Pons (tissue), 1 donor: ENCODE results near the gene HS6ST2.

Experiments used
- DNase-seq: peaks from one replicate; pipeline ENCODE4 v3.0.0-alpha.2; 2016; ENCODE audit warnings: low spot score

HS6ST2 gene

DNA sequence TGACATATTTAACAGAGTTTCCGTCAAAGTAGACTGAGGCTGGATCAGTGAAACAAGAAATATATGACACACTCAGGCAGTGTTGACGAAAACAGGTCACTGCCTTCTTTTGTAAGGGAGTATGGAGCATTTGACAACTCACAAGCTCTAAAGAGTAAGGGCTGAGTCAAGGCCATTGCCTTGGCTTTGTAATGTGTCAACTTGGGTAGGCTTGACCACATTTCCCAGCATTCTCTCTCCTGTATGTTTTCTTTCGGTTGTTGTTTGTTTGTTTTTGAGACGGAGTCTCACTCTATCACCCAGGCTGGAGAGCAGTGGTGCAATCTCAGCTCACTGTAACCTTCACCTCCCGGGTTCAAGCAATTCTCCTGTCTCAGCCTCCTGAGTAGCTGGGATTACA, 344.6 kb downstream of the HS6ST2 start:
- no peak for DNase-seq

DNA sequence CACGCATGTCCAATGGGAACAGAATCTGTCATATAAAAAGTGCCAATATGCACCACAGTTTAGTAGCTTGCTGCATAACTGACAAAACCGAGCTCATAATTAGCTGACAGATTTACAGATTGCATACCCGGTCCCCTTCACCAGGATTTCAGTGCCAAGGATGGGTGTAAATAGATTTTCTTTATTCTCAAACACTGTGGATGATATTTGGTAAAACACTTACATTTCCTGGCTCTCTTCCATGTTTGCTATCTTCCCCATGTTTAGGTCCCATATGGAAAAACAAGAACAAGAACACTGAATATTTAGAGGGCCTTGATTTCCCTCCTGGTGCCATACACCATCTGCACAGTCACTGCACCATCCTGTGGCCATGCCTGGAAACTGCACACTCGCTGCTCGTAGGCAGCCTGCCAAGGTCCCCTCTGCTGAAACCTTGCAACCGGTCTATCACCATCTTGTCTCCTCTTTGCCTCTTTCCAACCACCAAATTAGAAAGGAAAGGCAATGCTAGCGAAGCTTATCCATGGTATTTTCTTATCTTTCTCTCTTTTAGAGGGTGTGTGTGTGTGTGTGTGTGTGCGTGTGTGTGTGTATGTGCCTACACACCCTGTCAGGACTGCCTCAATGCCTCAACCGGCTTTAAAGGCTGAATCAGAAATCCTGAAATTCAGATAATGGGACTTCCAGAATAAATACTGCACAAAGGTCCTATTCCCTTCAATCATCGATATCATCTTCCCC, 345.4 kb downstream of the HS6ST2 start:
- DNase-seq, result peak; percentile 8

- no peak for DNase-seq
Observed at GRCh38 chrX:132610536-132610935, 347.9 kb downstream of the HS6ST2 start.

GRCh38 chrX:132609362-132609848, 349.0 kb downstream of the HS6ST2 start:
- DNase-seq, result no peak

GRCh38 chrX:132603700-132604286, 354.6 kb downstream of the HS6ST2 start:
- DNase-seq, result no peak

DNA sequence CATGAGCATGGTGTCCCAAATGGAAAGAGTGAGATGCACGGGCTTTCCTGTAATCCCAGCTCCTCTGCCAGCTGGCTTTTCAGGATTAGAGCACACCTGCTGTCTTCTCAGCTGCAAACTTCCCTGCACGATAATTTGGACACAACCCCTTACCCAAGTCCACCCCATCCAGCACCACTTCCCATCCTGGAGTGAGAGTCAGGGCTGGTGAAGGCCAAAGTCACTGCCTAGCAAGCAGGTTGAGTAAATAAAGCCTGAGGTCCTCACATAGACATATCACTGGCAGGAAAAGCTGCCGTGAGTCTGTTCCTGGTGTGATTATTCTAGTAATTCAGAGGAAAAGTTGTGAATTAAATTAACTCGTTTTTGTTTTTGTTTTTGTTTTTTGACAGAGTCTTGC, 355.7 kb downstream of the HS6ST2 start:
- no peak for DNase-seq

GRCh38 chrX:132594999-132595398, 363.4 kb downstream of the HS6ST2 start:
- no peak for DNase-seq

- DNase-seq, result no peak
Observed at GRCh38 chrX:132594129-132594528, 364.3 kb downstream of the HS6ST2 start.

DNA sequence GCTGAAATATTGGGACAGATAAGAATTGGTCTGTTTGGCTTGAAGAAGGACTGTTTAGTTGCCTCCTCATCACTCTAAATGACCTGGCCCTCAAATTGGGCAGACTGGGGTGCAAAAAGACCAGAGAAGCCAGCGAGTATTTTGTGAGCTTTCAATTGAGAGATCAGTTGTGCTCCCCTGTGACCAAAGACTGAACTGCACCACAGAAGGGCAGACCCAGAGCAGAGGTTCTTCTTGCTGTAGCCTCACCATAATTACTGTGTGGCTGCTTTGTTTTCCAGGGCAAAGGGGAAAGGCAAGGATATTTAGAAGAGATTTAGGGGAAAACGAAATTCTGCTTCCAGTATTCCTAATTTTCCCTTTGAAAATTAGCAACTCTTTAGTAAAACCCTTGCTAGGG, 365.5 kb downstream of the HS6ST2 start:
- peak; percentile 24 for DNase-seq

DNA sequence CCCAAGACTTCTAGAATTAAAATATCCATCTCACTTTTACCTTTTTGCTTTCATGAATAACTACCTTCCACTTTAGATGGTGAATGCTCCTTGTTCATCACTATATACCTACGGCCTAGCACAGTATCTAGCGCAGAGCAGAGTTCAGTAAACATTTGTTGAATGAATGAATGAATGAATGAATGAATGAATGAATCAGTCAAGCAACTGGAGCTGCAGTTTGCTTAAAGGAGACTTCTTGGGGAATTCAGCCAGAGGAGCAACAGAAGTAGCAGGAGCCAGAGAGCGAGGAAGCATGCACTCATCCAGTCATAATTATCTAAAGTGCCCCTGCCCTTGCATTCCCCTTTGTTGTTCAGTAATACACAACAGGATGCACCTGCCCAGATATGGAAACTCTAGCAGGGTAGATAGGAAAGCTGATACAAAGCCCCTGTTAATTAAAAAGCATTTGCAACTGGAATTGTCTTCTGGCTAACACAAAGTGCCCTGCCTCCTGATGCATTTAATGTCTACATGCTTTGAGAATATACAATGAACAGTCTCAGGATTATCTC, 366.6 kb downstream of the HS6ST2 start:
- DNase-seq, result no peak

GRCh38 chrX:132590350-132591026, 367.9 kb downstream of the HS6ST2 start:
- no peak for DNase-seq

- DNase-seq, result no peak
Observed at GRCh38 chrX:132584936-132585335, 373.5 kb downstream of the HS6ST2 start.

DNA sequence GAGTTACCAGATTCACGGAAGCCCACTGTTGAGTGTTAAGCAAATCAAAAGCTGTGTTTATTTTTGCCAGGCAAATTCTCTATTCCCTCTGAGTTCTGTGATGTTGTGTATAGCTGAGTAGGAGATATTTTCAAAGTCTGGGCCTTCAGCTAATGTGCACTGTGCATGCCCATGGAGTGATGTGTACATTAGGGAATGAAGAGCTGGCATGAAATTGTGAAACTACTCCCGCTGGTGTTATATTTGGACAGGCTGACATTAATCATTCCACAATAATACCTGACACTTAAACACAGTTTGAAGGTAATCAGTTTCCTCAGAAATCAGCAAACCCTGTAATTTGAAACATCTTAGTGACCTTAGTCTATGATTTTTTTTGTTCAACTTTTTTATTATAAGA, 381.5 kb downstream of the HS6ST2 start:
- no peak for DNase-seq
